ENCODE measurements around the gene RBM33.

Gene RBM33

DNA sequence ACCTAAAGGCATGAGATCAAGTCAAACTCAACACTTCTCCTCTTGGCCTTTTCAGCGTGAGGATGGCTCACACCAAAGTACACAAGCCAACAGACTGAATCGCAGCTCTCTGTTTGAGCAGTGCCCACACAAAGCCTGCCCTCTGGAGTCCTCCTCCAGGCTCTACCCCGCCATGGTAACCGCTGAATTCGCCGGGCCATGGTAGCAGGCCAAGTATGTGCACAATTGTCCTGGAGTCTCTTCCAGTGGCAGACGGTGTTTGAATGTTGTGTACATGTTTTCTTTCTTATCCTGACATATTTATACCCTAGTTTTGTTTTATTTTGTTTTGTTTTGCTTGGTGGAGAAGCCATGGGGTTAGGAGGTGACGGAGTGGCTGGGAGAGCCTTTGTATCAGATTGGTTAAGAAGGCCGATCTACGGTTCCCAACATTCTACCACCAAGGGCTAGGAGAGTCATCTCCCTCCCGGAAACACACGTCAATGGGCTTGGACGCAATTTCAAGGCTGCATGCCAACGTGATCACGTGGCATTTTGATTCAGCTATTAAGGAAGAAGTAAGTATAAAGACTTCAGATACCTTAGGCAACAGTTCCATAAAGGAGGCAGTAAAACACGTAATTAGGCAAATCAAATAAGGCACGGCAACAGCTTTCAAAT, 179.9 kb downstream of the RBM33 start:
- no peak overlapping the region for H3K4me3 ChIP-seq (ENCODE audit: low read depth, low read length)
- in situ Hi-C loops (cut with HindIII; ENCODE audit: low sequenced_read_pairs): no loop called here
- DNase-seq (ENCODE audit: low read depth): peak; percentile 53
- TF ChIP-seq, protein P1, sequence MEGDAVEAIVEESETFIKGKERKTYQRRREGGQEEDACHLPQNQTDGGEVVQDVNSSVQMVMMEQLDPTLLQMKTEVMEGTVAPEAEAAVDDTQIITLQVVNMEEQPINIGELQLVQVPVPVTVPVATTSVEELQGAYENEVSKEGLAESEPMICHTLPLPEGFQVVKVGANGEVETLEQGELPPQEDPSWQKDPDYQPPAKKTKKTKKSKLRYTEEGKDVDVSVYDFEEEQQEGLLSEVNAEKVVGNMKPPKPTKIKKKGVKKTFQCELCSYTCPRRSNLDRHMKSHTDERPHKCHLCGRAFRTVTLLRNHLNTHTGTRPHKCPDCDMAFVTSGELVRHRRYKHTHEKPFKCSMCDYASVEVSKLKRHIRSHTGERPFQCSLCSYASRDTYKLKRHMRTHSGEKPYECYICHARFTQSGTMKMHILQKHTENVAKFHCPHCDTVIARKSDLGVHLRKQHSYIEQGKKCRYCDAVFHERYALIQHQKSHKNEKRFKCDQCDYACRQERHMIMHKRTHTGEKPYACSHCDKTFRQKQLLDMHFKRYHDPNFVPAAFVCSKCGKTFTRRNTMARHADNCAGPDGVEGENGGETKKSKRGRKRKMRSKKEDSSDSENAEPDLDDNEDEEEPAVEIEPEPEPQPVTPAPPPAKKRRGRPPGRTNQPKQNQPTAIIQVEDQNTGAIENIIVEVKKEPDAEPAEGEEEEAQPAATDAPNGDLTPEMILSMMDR (IDR thresholded peaks at IDR 0.05; ENCODE audit: low read depth, low read length, missing control alignments): no peak

GRCh38 chr7:155825336-155825735, 180.9 kb downstream of the RBM33 start:
- H3K4me3 ChIP-seq (ENCODE audit: low read depth, low read length): no peak overlapping the region
- TF ChIP-seq, protein P1 (IDR thresholded peaks at IDR 0.05; ENCODE audit: low read depth, low read length, missing control alignments): no peak
- no peak for DNase-seq (ENCODE audit: low read depth)
- in situ Hi-C loops (cut with HindIII; ENCODE audit: low sequenced_read_pairs): no loop called here

DNA sequence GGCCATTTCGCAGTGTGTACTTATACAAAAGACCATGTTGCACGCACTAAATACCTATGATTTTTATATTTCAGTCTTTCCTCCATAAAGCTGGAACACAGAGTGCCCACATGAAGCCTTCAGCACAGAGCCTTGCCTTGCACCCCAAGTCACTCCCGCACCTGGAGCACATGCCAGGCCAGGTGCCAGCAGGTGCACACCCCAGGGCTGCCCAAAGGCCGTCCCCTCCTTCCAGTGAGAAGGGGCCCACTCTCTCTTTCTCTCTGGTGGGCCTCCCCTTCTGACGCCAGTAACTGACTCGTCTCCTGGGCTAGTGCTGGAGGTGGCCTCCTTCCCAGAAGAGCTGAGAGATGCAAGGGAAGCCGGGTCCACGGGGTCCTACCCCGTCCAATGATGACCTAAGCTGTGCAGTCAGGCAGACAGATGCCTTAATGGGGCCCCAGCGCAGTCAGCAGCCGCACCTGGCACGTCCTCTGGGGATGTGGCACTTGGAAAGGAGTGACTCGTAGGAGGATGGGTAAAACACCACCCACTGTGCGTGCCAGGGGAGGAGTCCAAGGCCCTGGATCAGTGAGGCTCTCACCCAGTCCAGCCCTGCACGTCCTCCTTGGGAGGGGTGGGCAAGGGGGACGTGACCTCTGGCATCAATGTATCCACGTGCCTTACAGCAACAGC, 185.5 kb downstream of the RBM33 start:
- H3K4me3 ChIP-seq (ENCODE audit: low read depth, low read length): no peak overlapping the region
- DNase-seq (ENCODE audit: low read depth): no peak
- TF ChIP-seq, protein P1 (IDR thresholded peaks at IDR 0.05; ENCODE audit: low read depth, low read length, missing control alignments): no peak
- in situ Hi-C loops (cut with HindIII; ENCODE audit: low sequenced_read_pairs): no loop called here
